GM19468 (cell line): ENCODE measurements around the gene VIT.

ENCODE experiments used
- ATAC-seq: cut with Tn5 transposase; IDR thresholded peaks from one replicate; pipeline ENCODE4 v1.9.1; 2021; ENCODE audit warnings: mild to moderate bottlenecking, moderate library complexity, moderate number of reproducible peaks; ENCODE audit not compliant: unreplicated experiment; ENCODE audit errors: extremely low read depth

The VIT gene, protein sequence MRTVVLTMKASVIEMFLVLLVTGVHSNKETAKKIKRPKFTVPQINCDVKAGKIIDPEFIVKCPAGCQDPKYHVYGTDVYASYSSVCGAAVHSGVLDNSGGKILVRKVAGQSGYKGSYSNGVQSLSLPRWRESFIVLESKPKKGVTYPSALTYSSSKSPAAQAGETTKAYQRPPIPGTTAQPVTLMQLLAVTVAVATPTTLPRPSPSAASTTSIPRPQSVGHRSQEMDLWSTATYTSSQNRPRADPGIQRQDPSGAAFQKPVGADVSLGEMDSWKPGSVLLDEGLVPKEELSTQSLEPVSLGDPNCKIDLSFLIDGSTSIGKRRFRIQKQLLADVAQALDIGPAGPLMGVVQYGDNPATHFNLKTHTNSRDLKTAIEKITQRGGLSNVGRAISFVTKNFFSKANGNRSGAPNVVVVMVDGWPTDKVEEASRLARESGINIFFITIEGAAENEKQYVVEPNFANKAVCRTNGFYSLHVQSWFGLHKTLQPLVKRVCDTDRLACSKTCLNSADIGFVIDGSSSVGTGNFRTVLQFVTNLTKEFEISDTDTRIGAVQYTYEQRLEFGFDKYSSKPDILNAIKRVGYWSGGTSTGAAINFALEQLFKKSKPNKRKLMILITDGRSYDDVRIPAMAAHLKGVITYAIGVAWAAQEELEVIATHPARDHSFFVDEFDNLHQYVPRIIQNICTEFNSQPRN

DNA sequence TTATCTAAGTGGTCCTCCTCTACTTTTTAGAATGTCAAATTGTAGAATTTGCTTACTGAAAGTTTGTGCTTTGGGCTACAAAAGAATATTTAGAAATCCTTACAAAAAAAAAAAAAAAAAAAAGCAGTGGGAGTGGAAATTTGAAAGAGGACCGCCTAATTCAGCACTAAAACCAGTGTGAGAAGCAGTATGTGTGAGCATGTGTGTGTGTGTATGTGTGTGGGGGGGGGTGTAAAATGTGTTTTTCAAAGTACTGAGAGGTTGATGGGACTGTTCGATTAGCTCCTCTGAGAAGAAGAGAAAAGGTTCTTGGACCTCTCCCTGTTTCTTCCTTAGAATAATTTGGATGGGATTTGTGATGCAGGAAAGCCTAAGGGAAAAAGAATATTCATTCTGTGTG is at the start of gene VIT:
Gene VIT (plus strand): TSS at position 175 of the 400 bp plus-strand sequence. CDS start 19,664 bp downstream, outside the sequence.
- no peak for ATAC-seq

- ATAC-seq = peak; percentile 49
Observed at GRCh38 chr2:36650031-36650829, 46.3 kb upstream of the VIT start.

GRCh38 chr2:36653155-36653554 is 43.4 kb upstream of the VIT start:
- ATAC-seq = no peak

GRCh38 chr2:36653967-36654694 is 42.4 kb upstream of the VIT start:
- no peak for ATAC-seq

- no peak for ATAC-seq
Observed at GRCh38 chr2:36655453-36655852, 41.1 kb upstream of the VIT start.

DNA sequence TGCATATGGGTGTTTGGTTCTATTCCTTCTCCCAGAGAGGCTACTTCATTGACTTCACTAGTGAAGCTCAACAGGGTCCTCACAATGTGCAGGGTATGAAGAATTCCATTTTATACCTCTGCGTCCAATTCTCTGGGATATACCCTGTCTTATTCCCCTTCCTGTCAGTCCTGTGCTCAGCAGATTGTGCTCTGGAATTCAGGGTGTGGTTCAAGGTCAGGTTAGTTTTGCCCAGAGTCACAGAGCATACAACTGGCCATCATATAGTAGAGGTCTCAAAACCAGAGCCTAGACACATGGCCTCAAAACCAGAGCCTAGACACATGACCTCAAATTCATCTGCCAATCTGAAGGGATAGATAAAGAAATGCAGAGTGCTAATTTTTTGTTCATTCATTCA is 38.8 kb upstream of the VIT start:
- no peak for ATAC-seq

DNA sequence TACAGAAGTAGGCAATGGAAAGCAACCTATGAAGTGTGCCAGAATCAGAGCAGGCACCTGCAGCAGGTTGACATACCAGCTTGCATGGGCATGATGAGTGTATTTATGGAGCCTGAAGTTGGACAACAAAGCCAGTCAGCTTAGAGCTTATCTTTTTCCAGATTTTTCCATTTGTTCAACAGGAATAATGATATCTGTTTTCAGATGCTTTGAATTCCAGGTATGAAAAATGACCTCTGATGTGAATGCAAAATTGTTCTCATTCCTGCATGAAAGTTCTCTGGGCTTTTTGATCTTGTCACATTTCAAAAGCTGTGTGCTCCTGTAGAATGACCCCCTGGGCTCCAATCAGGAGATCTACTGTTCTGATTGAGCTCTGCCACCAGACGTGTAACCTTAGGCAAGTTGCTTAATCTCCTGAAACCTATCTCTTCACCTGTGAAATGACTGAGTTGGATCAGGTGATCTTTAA is 38.2 kb upstream of the VIT start:
- no peak for ATAC-seq

DNA sequence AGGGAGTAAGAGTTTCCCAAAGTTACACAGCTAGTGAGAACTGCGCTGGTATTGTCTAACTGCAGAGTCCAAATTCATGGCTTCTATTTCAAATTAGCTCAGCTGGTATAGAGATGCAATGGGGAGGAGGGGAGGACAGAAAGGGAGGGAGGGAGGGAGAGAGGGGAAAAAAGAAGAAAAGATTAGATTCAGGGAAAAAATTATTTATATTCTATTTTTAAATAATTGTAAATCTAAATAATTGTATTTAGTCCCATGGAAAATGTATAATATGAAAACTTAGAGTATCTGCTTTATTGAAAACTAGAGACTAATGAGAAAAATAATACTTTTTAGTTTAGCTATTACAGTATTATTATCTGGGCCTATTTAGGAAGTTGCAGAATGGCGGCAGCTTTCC is 37.3 kb upstream of the VIT start:
- no peak for ATAC-seq

- ATAC-seq = peak; percentile 63
Observed at GRCh38 chr2:36659872-36660312, 36.6 kb upstream of the VIT start.

DNA sequence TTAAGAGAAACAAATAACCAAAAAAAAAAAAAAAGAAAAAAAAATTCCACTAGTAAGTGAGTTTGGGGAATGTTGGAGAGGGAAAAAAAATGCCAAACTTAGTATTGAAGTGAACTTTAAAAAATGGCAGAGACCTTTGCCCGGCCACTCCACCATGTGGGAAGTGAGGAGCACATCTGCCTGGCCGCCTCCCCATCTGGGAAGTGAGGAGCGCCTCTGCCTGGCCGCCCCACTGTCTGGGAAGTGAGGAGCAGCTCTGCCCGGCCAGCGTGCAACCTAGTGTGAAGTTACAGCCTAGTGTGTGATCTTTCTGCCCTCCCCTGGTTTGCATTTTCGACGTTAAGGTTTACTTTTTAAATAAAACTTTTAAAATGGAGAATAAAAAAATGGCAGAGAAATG is 33.9 kb upstream of the VIT start:
- no peak for ATAC-seq

DNA sequence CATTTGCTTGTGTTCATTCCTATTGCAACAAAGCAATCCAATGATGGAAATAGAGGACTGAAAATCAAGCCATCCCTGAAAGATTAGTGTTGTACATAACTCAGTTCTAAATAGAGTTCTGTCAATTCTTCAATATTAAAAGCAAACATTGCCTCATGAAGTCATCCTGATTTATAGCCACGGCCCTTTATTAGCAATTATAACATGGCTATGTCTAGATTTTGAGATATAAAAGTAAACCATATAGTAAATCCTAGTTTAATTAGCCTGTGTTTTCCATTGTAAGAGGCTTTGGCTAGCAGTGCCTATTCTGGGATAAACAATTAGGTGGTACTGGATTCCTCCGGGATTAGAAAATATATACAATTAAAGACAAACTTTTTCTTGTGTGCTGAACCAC is 33.2 kb upstream of the VIT start:
- no peak for ATAC-seq

GRCh38 chr2:36663851-36664695 is 32.4 kb upstream of the VIT start:
- peak; percentile 70 for ATAC-seq

- no peak for ATAC-seq
Observed at GRCh38 chr2:36664696-36665076, 31.8 kb upstream of the VIT start.

- no peak for ATAC-seq
Observed at GRCh38 chr2:36667931-36668330, 28.6 kb upstream of the VIT start.

- no peak for ATAC-seq
Observed at GRCh38 chr2:36670881-36671595, 25.5 kb upstream of the VIT start.

GRCh38 chr2:36671731-36672130 is 24.8 kb upstream of the VIT start:
- ATAC-seq = no peak

- ATAC-seq = no peak
Observed at GRCh38 chr2:36672199-36672598, 24.3 kb upstream of the VIT start.

GRCh38 chr2:36675579-36676282 is 20.8 kb upstream of the VIT start:
- no peak for ATAC-seq
